CD4-positive, alpha-beta T cell treated with Interleukin-2 at 100 ng/mL for 4 hours (primary cell): Measurements from ENCODE around the gene GHRHR.

ENCODE experiments used
- DNase-seq: peaks from one replicate; pipeline ENCODE4 v3.0.0-alpha.2; 2020; ENCODE audit warnings: low spot score

Gene GHRHR

GRCh38 chr7:30985756-30986155 lies 22.0 kb downstream of the GHRHR start:
- no peak for DNase-seq

GRCh38 chr7:30986331-30986730 lies 22.6 kb downstream of the GHRHR start:
- DNase-seq, result no peak

- DNase-seq, result no peak
Measured at GRCh38 chr7:30986738-30987137, 23.0 kb downstream of the GHRHR start.

GRCh38 chr7:30987178-30987577 lies 23.4 kb downstream of the GHRHR start:
- no peak for DNase-seq

- DNase-seq, result no peak
Measured at GRCh38 chr7:30987936-30988335, 24.2 kb downstream of the GHRHR start.

- DNase-seq, result no peak
Measured at GRCh38 chr7:30988351-30989005, 24.7 kb downstream of the GHRHR start.

GRCh38 chr7:30989008-30989823 lies 25.5 kb downstream of the GHRHR start:
- no peak for DNase-seq

- no peak for DNase-seq
Measured at GRCh38 chr7:30989824-30990672, 26.3 kb downstream of the GHRHR start.

- DNase-seq, result no peak
Measured at GRCh38 chr7:30990673-30991170, 27.0 kb downstream of the GHRHR start.

GRCh38 chr7:30992414-30992813 lies 28.7 kb downstream of the GHRHR start:
- no peak for DNase-seq

GRCh38 chr7:30994206-30995100 lies 30.7 kb downstream of the GHRHR start:
- DNase-seq, result no peak

GRCh38 chr7:30995536-30995935 lies 31.8 kb downstream of the GHRHR start:
- no peak for DNase-seq

GRCh38 chr7:30996256-30996655 lies 32.5 kb downstream of the GHRHR start:
- DNase-seq, result no peak

GRCh38 chr7:30996883-30997282 lies 33.1 kb downstream of the GHRHR start:
- DNase-seq, result no peak

- no peak for DNase-seq
Measured at GRCh38 chr7:30997316-30997715, 33.6 kb downstream of the GHRHR start.

- no peak for DNase-seq
Measured at GRCh38 chr7:30998180-30998579, 34.4 kb downstream of the GHRHR start.

- DNase-seq, result no peak
Measured at GRCh38 chr7:31000161-31000693, 36.5 kb downstream of the GHRHR start.

GRCh38 chr7:31000779-31001178 lies 37.0 kb downstream of the GHRHR start:
- no peak for DNase-seq

- no peak for DNase-seq
Measured at GRCh38 chr7:31002256-31002655, 38.5 kb downstream of the GHRHR start.

GRCh38 chr7:31003097-31003496 lies 39.3 kb downstream of the GHRHR start:
- DNase-seq, result no peak

- no peak for DNase-seq
Measured at GRCh38 chr7:31003721-31004120, 40.0 kb downstream of the GHRHR start.
